SK-N-SH (cell line): Measurements from ENCODE around the gene NIT1. TPM values are rescaled to one million over a fixed set of nuclear protein-coding genes. Genes with fewer than 3 reads are reported as not detected.

Source experiments
- CTCF ChIA-PET: fragments of 300-600, 350-600 bp; formaldehyde crosslinking; extraction: SDS; loops from one replicate; lab custom pipeline; 2021; lab: Yijun Ruan, JAX
- POLR2A ChIA-PET: fragments of 350-600 bp; sonication (Branson Sonifier 250); formaldehyde crosslinking; extraction: SDS; loops from one replicate; lab custom pipeline; 2020; ENCODE audit warnings: antibody characterized with exemption, inconsistent platforms; lab: Yijun Ruan, JAX
- DNase-seq: peaks from one replicate; pipeline ENCODE4 v3.0.0; 2012
- H2AFZ ChIP-seq: fragments of 200-600 bp; sonication (generic); 2 replicates; pipeline ENCODE4 v1.8.1; 2016; ENCODE audit warnings: antibody characterized with exemption, mild to moderate bottlenecking, low read depth
- H3F3A ChIP-seq: fragments of 200-600 bp; sonication (generic); replicated peaks from 2 replicates; pipeline ENCODE3; 2016; ENCODE audit warnings: antibody characterized with exemption, mild to moderate bottlenecking; ENCODE audit not compliant: insufficient read depth
- H3K27ac ChIP-seq, 2 experiments: fragments of 200-500 bp in 1 of 2; fragments of 200-600 bp in 1 of 2; sonication (Bioruptor generic) in 1 of 2; sonication (generic), shearing (Covaris generic) in 1 of 2; 2 replicates each; pipeline versions ENCODE4 v1.5.1 to v1.6.1; 2014 to 2016; ENCODE audit warnings: low read depth in 2 of 2, inconsistent platforms in 1 of 2, low read length in 1 of 2, mild to moderate bottlenecking in 1 of 2, mixed read lengths in 1 of 2
- H3K27me3 ChIP-seq: fragments of 200-600 bp; sonication (generic), shearing (Covaris generic); 2 replicates; pipeline ENCODE4 v1.6.1; 2016; ENCODE audit warnings: mixed run types; ENCODE audit not compliant: insufficient read depth
- H3K36me3 ChIP-seq, 2 experiments: fragments of 200-500 bp in 1 of 2; fragments of 200-600 bp in 1 of 2; sonication (Bioruptor generic) in 1 of 2; sonication (generic) in 1 of 2; replicated peaks in 1 of 2; 2 replicates each; pipeline versions ENCODE3 to v1.5.1; 2014 to 2016; ENCODE audit warnings: low read length in 1 of 2, mild to moderate bottlenecking in 1 of 2; ENCODE audit not compliant: insufficient read depth in 2 of 2, control insufficient read depth in 1 of 2
- H3K4me1 ChIP-seq, 2 experiments: fragments of 200-500 bp in 1 of 2; fragments of 200-600 bp in 1 of 2; sonication (Bioruptor generic) in 1 of 2; sonication (generic), shearing (Covaris generic) in 1 of 2; 2 replicates each; pipeline versions ENCODE4 v1.5.1 to v1.6.1; 2014 to 2016; ENCODE audit warnings: low read depth in 1 of 2, low read length in 1 of 2, mixed run types in 1 of 2; ENCODE audit not compliant: insufficient read depth in 2 of 2, control insufficient read depth in 1 of 2
- H3K4me2 ChIP-seq: fragments of 200-600 bp; sonication (generic), shearing (Covaris generic); 2 replicates; pipeline ENCODE4 v1.6.1; 2017; ENCODE audit warnings: mixed run types
- H3K4me3 ChIP-seq, 2 experiments: fragments of 200-500 bp in 1 of 2; fragments of 200-600 bp in 1 of 2; sonication (Bioruptor generic) in 1 of 2; sonication (generic), shearing (Covaris generic) in 1 of 2; 2 replicates each; pipeline versions ENCODE4 v1.5.1 to v1.8.1; 2014 to 2016; ENCODE audit warnings: low read depth in 2 of 2, inconsistent platforms in 1 of 2, low read length in 1 of 2, mild to moderate bottlenecking in 1 of 2, mixed read lengths in 1 of 2, moderate library complexity in 1 of 2
- H3K79me2 ChIP-seq: fragments of 200-600 bp; sonication (generic); 2 replicates; pipeline ENCODE4 v1.8.1; 2017; ENCODE audit warnings: mild to moderate bottlenecking; ENCODE audit not compliant: insufficient read depth
- H3K9ac ChIP-seq: fragments of 200-600 bp; sonication (generic); 2 replicates; pipeline ENCODE4 v1.6.1; 2017; ENCODE audit warnings: mixed run types
- H3K9me2 ChIP-seq: fragments of 200-600 bp; sonication (generic); 2 replicates; pipeline ENCODE4 v1.6.1; 2017; ENCODE audit warnings: mixed run types
- H3K9me3 ChIP-seq: fragments of 200-600 bp; sonication (generic); 2 replicates; pipeline ENCODE4 v1.6.1; 2017; ENCODE audit warnings: mixed run types, mild to moderate bottlenecking, moderate library complexity
- H4K20me1 ChIP-seq: fragments of 200-600 bp; sonication (generic); 2 replicates; pipeline ENCODE4 v1.6.1; 2017; ENCODE audit warnings: mild to moderate bottlenecking, mixed run types; ENCODE audit not compliant: insufficient read depth
- CHD2 ChIP-seq: fragments of 150-350 bp; IDR thresholded peaks from 2 replicates; pipeline ENCODE4 v1.6.1; 2018; ENCODE audit warnings: low read length; ENCODE audit not compliant: partially characterized antibody
- EP300 ChIP-seq, 2 experiments: IDR thresholded peaks; 2 replicates each; pipeline versions ENCODE4 v1.4.0 to v1.6.1; 2012; ENCODE audit warnings: borderline replicate concordance in 1 of 2, low read depth in 1 of 2, low read length in 1 of 2
- FOSL2 ChIP-seq: IDR thresholded peaks from 2 replicates; pipeline ENCODE4 v1.4.0; 2012; ENCODE audit warnings: low read depth, mild to moderate bottlenecking, moderate library complexity, borderline replicate concordance
- GABPA ChIP-seq: IDR thresholded peaks from 2 replicates; pipeline ENCODE4 v1.4.0; 2012; ENCODE audit warnings: low read depth, mild to moderate bottlenecking
- JUND ChIP-seq: IDR thresholded peaks from 2 replicates; pipeline ENCODE4 v1.4.0; 2012
- MAX ChIP-seq: IDR thresholded peaks from 2 replicates; pipeline ENCODE4 v1.4.0; 2012; ENCODE audit warnings: low read depth
- NRF1 ChIP-seq: IDR thresholded peaks from 2 replicates; pipeline ENCODE4 v1.6.1; 2012; ENCODE audit warnings: low read depth, mild to moderate bottlenecking, low read length
- RCOR1 ChIP-seq: fragments of 150-350 bp; IDR thresholded peaks from 2 replicates; pipeline ENCODE4 v1.6.1; 2017; ENCODE audit warnings: antibody characterized with exemption, low read length
- TEAD4 ChIP-seq: IDR thresholded peaks from 2 replicates; pipeline ENCODE4 v1.4.0; 2012; ENCODE audit warnings: mild to moderate bottlenecking, borderline replicate concordance; ENCODE audit not compliant: insufficient read depth
- USF2 ChIP-seq: fragments of 150-350 bp; IDR thresholded peaks from 2 replicates; pipeline ENCODE4 v1.6.1; 2017; ENCODE audit warnings: antibody characterized with exemption, low read length, low read depth, borderline replicate concordance
- WGBS: methylation state at CpG from one replicate; pipeline ENCODE4 v1.1.6; 2017; ENCODE audit warnings: low lambda C conversion rate; 5-methylcytosine and 5-hydroxymethylcytosine counted together
- polyA plus RNA-seq, 3 experiments: library from polyadenylated mRNA; depleted of rRNA; stranded (reverse); fragments of >200 nt; gene quantifications; 2 replicates each; pipeline ENCODE4 v1.2.3, GENCODE V29; 2012
- TF ChIP-seq, protein P1 (sequence below): IDR thresholded peaks from 2 replicates; pipeline ENCODE4 v1.4.0; 2012; ENCODE audit warnings: low read depth, borderline replicate concordance

The NIT1 gene
- polyA plus RNA-seq, 1 of the 3 experiments (the other 2 are of a cell fraction), result 38.7 TPM

DNA sequence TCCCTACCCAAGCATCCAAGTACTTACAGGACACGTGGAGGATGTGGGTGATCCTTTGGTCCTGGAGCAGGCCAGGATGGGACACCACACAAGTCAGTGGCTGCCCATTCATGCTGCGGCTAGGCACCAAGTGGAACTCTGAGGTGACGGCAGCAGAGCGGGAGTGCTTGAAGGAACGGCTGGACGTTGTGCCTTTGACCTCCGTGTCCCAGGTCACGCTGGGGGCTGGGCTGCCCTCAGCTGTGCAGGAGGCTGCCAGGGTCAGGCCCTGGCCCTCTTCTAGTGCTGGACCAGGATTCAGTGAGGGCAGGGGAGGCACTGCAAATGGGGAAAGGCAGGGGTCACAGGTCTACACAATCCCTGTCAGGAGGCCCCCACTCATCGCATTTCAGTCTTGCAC is 40.5 kb upstream of the NIT1 start (continued):
- no peak for TF ChIP-seq RCOR1
- TF ChIP-seq, all 33 proteins: peak for 0

- peaks cover 7 to 8% of the 10 kb centered on the region in 2 experiments; a peak in 2 of 4 replicates for H3K4me1 ChIP-seq
- H3K9me3 ChIP-seq, result no peaks in the 10 kb centered on the region
- H4K20me1 ChIP-seq, result no peaks in the 10 kb centered on the region
- no peak for DNase-seq
- TF ChIP-seq TEAD4 (no peak), MAX (no peak), JUND (no peak), USF2 (no peak), EP300 (IDR thresholded peaks at IDR 0.05; ENCODE audit: borderline replicate concordance in 1 of 2, low read depth in 1 of 2, low read length in 1 of 2) (no peak), NRF1 (no peak), FOSL2 (no peak), CHD2 (no peak), GABPA (no peak)
- TF ChIP-seq, protein P1, sequence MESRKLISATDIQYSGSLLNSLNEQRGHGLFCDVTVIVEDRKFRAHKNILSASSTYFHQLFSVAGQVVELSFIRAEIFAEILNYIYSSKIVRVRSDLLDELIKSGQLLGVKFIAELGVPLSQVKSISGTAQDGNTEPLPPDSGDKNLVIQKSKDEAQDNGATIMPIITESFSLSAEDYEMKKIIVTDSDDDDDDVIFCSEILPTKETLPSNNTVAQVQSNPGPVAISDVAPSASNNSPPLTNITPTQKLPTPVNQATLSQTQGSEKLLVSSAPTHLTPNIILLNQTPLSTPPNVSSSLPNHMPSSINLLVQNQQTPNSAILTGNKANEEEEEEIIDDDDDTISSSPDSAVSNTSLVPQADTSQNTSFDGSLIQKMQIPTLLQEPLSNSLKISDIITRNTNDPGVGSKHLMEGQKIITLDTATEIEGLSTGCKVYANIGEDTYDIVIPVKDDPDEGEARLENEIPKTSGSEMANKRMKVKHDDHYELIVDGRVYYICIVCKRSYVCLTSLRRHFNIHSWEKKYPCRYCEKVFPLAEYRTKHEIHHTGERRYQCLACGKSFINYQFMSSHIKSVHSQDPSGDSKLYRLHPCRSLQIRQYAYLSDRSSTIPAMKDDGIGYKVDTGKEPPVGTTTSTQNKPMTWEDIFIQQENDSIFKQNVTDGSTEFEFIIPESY, result no peak
- no peak overlapping the region for H3K4me2 ChIP-seq
- H3K27ac ChIP-seq, result no peak overlapping the region
- no peaks in the 10 kb centered on the region for H3K9me2 ChIP-seq
- POLR2A ChIA-PET, result no interaction called here
- H3K27me3 ChIP-seq, result no peaks in the 10 kb centered on the region
- H3K9ac ChIP-seq, result no peak overlapping the region
- no peak overlapping the region for H2AFZ ChIP-seq
- H3K79me2 ChIP-seq, result no peaks in the 10 kb centered on the region
- no peaks in the 10 kb centered on the region for H3F3A ChIP-seq
- no peak overlapping the region for H3K4me3 ChIP-seq
- WGBS, result 68% methylated on average over 22 of the region's 41 CpGs
- CTCF ChIA-PET, result interaction anchor here (0.6 to 22.7 kb wide), 3 partner anchors 17 to 901 kb away, joined by 3 to 198 read pairs (median 3); partner anchors contain the start of gene KLHDC9
- H3K36me3 ChIP-seq, result no peaks in the 10 kb centered on the region
Measured at GRCh38 chr1:161079436-161080110, 38.3 kb upstream of the NIT1 start.
